ENCODE results near the gene GPER1.

The GPER1 gene

DNA sequence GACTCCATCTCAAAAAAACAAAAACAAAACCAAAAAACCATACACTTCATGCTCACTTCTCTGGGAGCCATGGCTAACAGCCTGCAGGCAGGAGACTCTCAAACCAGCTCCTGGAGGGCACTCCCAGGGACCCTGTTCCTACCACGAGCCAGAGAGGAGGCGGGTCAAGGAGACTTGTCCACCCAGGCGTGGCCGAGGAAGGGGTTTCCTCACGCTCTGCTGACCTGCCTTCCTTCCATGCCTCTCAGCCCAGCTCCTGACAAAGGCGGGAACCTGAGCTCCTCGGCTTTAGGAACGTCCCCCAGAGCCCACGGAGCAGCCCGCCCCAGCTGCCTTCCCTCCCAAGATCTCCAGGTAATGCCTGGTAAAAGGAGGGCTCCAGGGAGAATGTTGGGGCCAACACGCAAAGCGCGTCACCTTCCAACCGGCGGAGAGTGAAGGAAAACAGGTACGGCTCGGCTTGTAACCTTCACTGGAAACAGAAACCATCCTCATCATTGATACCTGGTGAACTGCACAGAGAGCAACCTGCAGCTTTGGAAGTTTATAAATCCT lies 34.0 kb upstream of the GPER1 start:
- DNase-seq (ENCODE audit: low read depth in 2 of 2): no peak

- no peak for DNase-seq (ENCODE audit: low read depth in 2 of 2)
These were observed 33.5 kb upstream of the GPER1 start for GRCh38 chr7:1054438-1054837.

GRCh38 chr7:1054861-1055450 lies 33.0 kb upstream of the GPER1 start:
- DNase-seq (ENCODE audit: low read depth in 2 of 2): no peak

DNA sequence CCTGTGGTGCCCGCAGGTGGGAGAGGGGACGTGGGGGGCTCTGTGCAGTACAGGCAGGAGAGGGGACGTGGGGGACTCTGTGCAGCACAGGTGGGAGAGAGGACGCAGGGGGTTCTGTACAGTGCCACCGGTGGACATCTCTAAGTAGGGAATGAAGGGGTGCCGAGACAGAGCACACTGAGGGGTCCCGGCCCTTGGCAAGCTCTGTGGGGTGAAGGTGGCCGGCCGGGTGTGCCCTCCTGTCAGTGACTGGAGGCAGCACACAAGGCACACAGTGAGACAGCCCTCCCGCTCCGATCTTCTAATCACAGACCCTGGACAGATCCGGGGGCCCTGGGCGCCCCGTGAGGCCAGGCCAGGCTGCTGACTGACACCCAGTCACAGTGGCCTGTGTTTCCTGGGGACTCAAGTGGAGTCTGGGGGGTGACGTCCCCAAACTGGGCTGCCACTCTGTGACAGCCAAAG lies 32.4 kb upstream of the GPER1 start:
- DNase-seq (ENCODE audit: low read depth in 2 of 2): no peak

DNA sequence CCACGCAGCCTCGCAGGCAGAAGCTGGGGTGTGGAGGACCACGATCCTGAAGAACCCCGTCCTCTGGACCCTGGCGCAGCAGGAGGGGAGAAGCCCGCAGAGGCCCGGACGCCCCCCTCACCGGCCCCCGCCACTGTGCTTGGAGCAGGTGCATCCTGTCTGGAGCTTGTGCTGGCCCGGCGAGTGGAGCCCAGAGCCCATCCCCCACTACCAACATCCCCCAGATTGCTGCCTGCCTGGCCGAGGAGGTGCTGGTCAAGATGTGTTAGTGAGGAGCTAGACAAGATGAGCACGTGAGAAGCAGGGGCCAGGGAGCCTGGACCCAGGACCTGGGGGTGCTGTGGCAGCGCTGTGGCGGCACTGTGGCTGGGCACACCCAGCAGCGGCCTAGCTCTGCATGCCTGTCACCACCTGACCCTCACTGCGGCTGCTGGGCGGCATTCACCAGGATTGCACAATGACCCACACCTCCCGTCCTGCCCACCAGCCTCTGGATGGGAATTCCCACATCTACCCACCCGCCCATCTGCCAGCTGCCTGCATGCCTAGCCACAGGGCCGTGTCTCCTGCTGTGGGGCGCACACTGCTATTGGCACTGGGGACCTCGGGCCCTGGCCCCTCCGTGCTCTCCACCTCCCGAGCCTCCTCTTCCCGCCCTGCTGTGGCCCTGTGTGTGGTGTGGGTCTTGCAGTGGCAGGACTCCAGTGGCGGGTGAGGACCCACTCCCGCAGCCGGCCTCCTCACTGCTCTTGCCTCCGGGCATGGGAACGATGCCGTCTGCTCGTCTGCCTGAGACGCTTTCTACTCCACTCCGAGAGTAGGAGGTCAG lies 31.7 kb upstream of the GPER1 start:
- no peak for DNase-seq (ENCODE audit: low read depth in 2 of 2)

DNA sequence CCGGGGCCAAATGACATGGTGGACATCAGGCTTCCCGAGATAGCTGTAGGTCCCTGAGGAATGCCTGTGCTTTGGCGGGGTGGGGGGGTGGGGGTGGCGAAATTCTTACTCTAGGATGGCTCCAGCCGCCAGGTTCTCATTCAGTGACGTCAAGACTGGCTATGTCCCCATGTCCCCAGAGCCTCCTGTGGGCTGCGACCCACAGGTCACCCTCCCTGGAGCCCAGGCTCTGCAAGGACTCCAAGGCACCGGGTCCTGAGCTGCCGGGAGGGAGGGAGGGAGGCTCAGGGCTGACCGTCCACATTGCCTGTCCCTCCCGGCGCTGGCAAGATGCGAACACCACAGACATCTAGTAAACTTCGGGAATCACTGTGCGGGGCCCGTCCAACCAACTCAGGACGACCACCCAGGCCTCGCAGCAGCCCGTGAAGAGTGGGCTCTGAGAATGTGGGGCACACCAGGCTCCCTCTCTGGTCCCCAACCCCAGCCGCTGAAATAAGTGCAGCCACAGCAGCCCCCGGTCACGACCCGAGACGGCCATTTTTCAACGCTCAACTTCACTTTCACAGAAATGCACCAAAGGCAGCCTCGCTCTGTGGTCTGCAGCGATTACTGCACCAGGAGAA lies 31.0 kb upstream of the GPER1 start:
- DNase-seq (ENCODE audit: low read depth in 2 of 2): no peak

DNA sequence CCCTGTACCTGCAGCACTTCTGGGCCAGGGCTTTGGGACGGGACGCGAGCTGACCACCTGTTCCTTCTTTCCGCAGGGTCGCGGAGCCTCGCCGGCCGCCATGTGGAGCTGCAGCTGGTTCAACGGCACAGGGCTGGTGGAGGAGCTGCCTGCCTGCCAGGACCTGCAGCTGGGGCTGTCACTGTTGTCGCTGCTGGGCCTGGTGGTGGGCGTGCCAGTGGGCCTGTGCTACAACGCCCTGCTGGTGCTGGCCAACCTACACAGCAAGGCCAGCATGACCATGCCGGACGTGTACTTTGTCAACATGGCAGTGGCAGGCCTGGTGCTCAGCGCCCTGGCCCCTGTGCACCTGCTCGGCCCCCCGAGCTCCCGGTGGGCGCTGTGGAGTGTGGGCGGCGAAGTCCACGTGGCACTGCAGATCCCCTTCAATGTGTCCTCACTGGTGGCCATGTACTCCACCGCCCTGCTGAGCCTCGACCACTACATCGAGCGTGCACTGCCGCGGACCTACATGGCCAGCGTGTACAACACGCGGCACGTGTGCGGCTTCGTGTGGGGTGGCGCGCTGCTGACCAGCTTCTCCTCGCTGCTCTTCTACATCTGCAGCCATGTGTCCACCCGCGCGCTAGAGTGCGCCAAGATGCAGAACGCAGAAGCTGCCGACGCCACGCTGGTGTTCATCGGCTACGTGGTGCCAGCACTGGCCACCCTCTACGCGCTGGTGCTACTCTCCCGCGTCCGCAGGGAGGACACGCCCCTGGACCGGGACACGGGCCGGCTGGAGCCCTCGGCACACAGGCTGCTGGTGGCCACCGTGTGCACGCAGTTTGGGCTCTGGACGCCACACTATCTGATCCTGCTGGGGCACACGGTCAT lies 30.3 kb upstream of the GPER1 start:
- DNase-seq (ENCODE audit: low read depth in 2 of 2): no peak

- no peak for DNase-seq (ENCODE audit: low read depth in 2 of 2)
These were observed 29.6 kb upstream of the GPER1 start for GRCh38 chr7:1058311-1058710.

DNA sequence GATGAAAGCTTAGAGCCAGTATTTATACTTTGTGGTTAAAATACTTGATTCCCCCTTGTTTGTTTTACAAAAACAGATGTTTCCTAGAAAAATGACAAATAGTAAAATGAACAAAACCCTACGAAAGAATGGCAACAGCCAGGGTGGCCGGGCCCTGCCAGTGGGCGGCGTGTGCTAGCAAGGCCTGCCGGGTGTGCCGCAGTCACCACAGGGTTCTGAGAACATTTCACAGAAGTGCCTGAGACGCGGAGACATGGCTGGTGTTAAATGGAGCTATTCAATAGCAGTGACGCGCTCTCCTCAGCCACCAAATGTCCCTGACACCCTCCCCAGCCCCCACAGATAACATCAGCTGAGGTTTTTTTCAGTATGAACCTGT lies 29.1 kb upstream of the GPER1 start:
- DNase-seq (ENCODE audit: low read depth in 2 of 2): no peak

- DNase-seq (ENCODE audit: low read depth in 2 of 2): no peak
These were observed 28.5 kb upstream of the GPER1 start for GRCh38 chr7:1059200-1060091.

DNA sequence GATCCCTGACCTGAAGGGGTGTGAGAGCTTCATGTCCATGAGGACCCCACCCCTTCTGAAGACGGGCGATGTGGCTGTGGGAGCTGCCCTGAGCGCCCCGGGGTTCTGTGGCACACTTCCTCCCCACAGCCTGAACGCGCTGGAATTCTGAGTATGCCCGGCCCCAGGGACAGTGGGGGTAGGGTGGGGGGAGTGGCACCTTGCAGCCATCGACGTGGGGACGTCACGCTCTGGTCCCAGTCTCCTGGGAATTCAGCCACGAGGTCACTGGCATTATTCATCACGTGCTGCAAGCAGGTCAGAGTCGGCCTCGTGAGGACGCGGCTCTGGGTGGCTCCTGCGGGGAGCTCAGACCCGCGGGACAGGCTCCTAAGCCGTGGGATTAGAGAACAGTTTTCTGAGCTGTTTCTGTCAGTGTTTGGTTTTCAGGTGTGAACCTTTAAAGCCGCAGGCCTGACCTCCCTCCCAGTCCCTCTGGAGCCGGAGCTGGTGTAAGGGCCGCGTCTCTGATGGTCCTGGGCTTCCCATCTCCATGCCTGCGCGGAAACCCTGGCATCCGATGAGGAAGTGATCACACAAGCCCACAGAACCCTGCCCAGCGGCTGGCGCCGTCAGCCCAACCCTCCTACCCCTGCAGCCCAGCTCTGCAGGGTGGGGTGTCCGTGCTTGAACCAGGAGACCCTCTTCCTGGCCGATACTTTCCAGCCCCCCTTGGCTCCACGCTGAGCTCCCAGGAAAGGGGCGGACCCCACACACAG lies 27.4 kb upstream of the GPER1 start:
- DNase-seq (ENCODE audit: low read depth in 2 of 2): no peak

GRCh38 chr7:1061180-1061579 lies 26.7 kb upstream of the GPER1 start:
- DNase-seq (ENCODE audit: low read depth in 2 of 2): no peak

DNA sequence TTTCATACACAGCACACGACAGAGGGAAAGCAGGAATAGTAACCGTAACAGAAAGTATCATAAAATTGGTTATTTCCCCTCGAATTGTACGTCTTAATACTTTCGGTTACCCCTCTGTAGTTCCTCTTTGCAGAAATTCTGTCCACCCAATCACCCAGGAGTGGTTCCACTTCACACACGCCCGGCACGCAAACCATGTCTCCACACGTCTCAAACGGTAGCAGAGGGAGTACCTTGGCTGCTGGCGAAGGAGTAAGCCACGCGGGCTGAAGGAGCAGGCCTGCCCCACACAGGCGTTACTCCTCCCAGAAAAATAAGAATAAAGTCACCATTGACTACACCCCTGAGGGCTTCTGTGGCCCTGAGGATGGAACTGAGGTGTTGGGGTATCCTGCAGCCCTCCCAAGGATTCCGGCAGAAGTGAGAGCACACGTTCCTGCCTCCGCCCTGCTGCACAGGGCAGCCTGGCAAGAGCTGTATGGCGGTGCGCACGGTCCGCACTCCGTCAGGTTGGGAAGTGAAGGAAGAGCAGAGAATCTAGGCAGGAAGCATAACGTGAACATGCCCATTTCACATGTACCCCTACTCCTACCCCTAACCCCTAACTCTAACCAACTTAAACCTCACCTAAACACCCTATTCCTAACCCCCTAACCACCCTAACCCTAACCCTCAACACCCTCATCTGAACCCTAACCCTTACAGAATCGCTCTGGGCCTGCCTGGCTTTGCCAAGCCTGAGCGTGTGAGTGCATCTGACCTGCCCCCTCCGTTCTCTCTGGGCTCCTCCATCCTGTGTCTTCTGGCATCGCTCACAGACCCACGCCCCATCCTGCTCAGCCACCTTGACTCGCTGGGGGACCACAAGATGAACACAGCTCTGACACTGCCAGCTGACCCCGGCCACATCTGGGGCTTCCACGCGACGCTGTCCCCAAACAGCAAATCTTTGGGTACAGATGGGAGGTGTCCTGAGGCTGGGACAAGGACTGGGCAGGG lies 25.3 kb upstream of the GPER1 start:
- DNase-seq (ENCODE audit: low read depth in 2 of 2): no peak

DNA sequence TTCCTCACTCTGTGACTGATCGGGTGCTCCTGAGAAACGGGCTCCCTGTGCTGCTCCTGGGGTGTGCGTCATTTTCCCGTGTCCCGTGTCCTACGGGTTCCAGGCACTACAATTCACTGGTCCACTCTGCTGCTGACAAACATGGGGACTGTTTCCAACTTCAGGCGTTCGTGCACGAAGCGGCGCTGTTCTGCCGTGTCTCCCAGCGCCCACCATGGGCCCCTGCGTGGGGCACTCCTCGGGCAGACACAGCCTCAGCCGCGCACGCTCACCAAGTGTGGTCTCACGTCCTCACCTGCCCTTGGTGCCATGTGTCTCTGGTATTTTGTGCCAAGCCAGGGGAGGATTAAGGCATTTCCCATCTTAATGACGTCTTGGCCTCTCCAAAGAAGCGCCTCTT lies 24.6 kb upstream of the GPER1 start:
- no peak for DNase-seq (ENCODE audit: low read depth in 2 of 2)

- DNase-seq (ENCODE audit: low read depth in 2 of 2): no peak
These were observed 23.3 kb upstream of the GPER1 start for GRCh38 chr7:1064581-1064980.

DNA sequence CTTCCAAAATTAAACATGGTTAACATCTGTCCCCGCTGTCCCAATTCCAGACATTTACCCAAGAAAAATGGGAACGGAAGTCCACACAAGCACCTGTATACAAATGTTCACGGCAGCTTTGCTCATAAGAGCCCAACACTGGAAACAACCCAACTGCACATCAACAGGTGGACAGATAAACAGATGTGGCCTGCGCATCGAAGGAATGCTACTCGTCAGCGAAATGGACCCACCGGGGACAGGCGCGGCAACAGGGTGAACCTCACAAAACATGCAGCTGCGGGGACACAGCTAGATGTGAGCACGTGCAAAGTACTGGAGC lies 22.7 kb upstream of the GPER1 start:
- DNase-seq (ENCODE audit: low read depth in 2 of 2): no peak

- DNase-seq (ENCODE audit: low read depth in 2 of 2): peak; percentile 56 to 65
These were observed 22.2 kb upstream of the GPER1 start for GRCh38 chr7:1065585-1066241.

DNA sequence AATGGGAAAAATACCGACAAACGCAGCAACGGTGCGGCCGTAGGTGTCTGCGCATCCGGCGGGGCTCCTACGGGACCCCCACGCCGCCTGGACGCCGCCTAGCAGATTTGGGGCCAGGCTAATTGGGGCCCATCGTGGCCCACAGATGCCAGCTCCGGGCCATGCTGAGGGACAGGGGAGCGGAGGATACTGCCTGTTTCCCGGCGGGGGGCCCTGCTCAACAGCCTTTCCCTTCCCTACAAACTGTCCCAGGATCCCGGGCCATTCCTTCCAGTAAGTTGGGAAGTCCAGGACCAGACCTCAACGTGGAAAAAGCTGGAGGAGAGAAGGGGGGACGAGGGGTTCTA lies 21.7 kb upstream of the GPER1 start:
- no peak for DNase-seq (ENCODE audit: low read depth in 2 of 2)

DNA sequence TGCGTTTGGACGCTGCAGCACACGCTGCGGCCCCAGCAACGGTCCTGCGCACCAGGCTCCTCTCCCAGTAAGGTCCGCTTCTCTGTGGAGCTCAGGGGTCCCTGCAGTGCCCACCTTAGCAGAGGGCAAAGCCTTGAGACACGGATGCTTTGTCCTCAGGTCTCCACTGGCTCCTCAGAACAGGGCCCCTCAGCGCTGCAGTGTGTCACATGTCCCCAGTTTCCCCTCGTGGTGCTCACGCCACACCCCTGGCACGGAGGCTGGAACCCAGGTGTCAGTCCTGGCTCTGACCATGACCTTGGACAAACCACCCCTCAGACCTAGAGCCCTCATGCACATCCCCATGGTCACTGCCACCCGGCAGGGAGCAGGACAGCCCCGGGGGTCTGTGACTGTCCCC lies 19.9 kb upstream of the GPER1 start:
- DNase-seq (ENCODE audit: low read depth in 2 of 2): no peak

All from stimulated activated CD8-positive, alpha-beta memory T cell treated with anti-CD3 and anti-CD28 coated beads, Interleukin-7, amount 100 ng/mL, for 4 hours (primary cell).